ENCODE results near the gene CCDC88A.
"Not testable (repeated sequence)": the region's sequence is repeated elsewhere in the genome, so short reads cannot be mapped to it uniquely, and the experiment has no call there.

The CCDC88A gene, protein sequence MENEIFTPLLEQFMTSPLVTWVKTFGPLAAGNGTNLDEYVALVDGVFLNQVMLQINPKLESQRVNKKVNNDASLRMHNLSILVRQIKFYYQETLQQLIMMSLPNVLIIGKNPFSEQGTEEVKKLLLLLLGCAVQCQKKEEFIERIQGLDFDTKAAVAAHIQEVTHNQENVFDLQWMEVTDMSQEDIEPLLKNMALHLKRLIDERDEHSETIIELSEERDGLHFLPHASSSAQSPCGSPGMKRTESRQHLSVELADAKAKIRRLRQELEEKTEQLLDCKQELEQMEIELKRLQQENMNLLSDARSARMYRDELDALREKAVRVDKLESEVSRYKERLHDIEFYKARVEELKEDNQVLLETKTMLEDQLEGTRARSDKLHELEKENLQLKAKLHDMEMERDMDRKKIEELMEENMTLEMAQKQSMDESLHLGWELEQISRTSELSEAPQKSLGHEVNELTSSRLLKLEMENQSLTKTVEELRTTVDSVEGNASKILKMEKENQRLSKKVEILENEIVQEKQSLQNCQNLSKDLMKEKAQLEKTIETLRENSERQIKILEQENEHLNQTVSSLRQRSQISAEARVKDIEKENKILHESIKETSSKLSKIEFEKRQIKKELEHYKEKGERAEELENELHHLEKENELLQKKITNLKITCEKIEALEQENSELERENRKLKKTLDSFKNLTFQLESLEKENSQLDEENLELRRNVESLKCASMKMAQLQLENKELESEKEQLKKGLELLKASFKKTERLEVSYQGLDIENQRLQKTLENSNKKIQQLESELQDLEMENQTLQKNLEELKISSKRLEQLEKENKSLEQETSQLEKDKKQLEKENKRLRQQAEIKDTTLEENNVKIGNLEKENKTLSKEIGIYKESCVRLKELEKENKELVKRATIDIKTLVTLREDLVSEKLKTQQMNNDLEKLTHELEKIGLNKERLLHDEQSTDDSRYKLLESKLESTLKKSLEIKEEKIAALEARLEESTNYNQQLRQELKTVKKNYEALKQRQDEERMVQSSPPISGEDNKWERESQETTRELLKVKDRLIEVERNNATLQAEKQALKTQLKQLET (N-terminal part only)

GRCh38 chr2:55419679-55420438, at the start of gene CCDC88A:
CCDC88A (minus strand) TSS chr2:55419856; CDS start chr2:55419079, 777 bp downstream.
- DNase-seq = peak; percentile 97 to 98

DNA sequence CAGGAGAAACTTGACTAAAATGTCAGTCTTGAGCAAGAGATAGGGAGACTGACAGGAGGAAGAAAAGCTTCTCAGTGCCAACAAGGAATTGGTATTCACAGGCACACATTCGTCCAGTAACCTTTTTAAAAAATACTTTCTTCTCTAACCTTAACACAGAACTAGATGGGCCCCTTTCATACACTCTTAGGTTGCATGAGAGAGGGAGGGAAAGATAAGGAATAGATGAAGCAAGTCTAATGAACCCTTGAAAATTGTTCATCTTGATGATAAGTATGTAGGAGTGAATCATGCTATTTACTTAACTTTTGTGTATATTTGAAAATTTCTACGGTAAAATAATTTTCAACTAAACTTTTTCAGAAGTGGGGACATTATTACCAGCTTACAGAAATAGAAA, 42.0 kb upstream of the CCDC88A start:
- DNase-seq = no peak

DNA sequence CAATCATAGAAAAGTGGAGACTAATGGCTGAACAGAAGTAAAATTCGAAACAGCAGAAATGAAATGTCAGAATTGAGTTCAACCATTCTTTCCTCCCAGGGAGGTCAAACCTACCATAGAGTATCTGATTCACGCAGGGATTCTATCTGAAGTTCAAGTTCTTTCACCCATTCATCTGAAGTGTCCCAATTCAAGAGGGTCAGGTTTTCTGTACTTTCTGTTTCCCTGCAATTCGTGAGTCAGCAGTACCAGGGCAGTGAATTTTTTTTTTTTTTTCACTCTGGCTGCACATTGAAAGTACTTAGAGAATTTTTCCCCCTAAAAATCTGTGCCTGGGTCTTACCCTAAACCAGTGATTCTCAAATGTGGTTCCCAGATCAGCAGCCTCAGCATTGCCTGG, 40.9 kb upstream of the CCDC88A start:
- no peak for DNase-seq

DNA sequence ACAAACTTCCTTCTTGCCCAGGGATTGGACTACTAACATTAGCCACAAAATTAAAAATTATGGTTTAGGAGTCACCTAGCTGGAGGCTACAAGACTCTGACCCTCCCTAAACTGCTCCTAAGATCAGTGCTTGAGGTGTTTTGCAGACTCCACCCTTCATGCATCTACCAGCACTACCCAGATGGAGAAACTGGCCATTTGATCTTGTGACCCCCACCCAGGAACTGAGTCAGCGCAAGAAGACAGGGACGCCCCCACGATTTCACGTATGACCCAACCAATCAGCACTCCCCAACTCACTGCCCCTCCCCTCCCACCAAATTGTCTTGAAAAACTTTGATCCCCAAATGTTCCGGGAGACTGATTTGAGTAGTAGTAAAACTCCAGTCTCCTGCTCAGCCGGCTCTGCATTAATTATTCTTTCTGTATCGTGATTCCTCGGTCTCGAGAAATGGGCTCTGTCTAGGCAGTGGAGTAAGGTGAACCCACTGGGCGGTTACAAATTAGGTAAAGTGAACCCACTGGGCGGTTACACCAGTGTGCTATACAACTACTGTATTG, 40.1 kb upstream of the CCDC88A start:
- no peak for DNase-seq

DNA sequence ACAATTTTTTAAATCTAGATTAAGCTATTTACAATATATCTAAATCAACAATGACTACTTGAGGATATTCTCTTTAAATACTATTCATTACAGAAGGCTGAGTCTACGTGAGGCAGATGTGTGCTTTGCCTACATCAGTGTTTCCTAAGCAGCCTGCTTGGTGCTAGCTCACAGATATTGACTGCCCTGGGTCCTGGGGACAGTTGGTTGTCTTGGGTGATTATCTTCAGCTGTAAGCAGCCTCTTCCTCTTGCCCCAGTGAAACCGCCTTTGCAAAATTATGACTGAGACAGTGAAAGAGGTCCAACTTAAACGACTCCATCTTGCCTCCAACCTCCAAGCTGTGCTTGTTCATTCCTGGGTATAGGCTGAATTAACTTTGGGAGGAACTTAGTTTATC, 39.6 kb upstream of the CCDC88A start:
- DNase-seq = no peak

- DNase-seq = no peak
Observed at GRCh38 chr2:55454121-55454520, 34.5 kb upstream of the CCDC88A start.

GRCh38 chr2:55452879-55453278, 33.2 kb upstream of the CCDC88A start:
- DNase-seq = no peak

GRCh38 chr2:55451699-55452098, 32.0 kb upstream of the CCDC88A start:
- DNase-seq = no peak

GRCh38 chr2:55450014-55450413, 30.4 kb upstream of the CCDC88A start:
- DNase-seq = not testable (repeated sequence)

DNA sequence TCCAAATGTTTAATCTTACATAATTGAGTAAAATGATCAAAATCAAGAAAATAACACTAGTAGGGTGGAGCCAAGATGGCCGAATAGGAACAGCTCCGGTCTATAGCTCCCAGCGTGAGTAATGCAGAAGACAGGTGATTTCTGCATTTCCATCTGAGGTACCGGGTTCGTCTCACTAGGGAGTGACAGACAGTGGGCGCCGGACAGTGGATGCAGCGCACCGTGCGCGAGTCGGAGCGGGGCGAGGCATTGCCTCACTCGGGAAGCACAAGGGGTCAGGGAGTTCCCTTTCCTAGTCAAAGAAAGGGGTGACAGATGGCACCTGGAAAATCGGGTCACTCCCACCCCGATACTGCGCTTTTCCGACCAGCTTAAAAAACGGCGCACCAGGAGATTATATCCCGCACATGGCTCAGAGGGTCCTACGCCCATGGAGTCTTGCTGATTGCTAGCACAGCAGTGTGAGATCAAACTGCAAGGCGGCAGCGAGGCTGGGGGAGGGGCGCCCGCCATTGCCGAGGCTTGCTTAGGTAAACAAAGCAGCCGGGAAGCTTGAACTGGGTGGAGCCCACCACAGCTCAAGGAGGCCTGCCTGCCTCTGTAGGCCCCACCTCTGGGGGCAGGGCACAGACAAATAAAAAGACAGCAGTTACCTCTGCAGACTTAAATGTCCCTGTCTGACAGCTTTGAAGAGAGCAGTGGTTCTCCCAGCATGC, 22.5 kb upstream of the CCDC88A start:
- DNase-seq = not testable (repeated sequence)

GRCh38 chr2:55441280-55441892, 21.7 kb upstream of the CCDC88A start:
- DNase-seq = no peak

DNA sequence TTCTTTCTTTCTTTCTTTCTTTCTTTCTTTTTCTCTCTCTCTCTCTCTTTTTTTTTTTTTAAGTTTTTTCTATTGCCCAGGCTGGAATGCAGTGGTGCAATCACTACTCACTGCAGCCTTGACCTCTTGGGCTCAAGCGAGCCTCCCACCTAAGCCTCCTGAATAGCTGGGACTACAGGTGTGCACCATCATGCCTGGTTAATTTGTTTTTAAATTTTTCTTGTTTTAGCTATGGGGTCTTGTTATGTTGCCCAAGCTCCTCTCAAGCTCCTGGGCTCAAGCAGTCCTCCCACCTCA, 19.4 kb upstream of the CCDC88A start:
- no peak for DNase-seq

- no peak for DNase-seq
Observed at GRCh38 chr2:55438391-55439100, 18.9 kb upstream of the CCDC88A start.

- no peak for DNase-seq
Observed at GRCh38 chr2:55437515-55438390, 18.1 kb upstream of the CCDC88A start.

- peak in 1 of 2 experiments; percentile 30 for DNase-seq
Observed at GRCh38 chr2:55431982-55432627, 12.4 kb upstream of the CCDC88A start.

DNA sequence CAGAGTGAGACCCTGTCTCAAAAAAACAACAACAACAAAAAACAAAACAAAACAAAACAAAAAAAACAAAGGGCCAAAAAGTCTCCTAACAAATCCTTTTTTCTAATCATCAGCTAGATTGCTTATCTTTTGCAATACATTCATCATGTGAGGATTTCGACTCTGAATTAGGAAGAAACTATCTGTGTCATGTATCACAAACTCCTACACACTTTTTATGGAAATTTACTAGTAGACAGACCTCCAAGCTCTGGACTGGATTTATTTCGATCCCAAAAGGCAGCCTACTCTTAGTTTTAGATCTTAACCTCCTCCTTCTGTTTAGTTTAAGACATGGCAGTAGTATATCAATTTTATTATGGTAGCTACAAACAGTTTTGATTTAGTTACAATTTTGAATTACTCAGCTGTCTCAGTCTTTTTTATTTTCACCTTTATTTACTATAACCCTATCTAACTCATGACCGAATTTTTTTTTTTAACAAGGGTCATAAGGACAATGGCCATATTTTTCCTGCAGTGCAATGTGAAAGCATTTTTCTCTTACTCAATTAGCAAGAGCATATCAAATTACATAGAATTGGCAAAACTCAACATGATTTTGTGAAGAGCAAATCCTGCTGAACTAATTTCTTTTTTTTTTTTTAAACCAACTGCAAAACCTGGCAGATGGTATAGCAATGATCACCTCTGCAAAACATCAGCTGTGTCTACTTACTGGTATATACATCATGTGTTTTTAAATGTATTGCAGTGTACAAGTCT, 10.7 kb upstream of the CCDC88A start:
- DNase-seq = peak in 1 of 2 experiments; percentile 45

DNA sequence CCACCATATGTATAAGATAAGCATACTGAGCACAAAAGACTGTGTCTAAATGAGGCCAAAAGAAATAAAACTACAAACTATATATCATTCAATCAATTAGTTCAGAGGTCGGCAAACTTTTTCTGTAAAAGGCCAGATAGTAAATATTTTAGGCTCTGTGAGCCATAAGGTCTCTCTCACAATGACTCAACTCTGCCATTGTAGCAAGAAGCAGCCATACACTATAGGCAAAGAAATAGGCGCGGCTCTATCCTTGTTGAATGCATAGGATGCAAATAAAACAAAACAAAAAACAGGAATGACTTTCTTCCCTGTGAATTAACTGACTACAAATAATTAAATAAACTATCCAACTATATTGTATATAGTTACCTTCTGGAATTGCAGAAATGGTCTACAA, 8.6 kb upstream of the CCDC88A start:
- no peak for DNase-seq

GRCh38 chr2:55425431-55425831, 5.8 kb upstream of the CCDC88A start:
- DNase-seq = no peak
